CD4-positive, CD25-positive, alpha-beta regulatory T cell (primary cell): ENCODE data around the gene PNPLA7. TPM values are rescaled to one million over a fixed set of nuclear protein-coding genes. Genes with fewer than 3 reads are reported as not detected.

Experiments used
- ATAC-seq, 2 donors: fragments of 150-1000 bp; cut with Tn5 transposase; one replicate each; pipeline ENCODE4 v1.10.0; 2021; ENCODE audit warnings: low read depth in 2 of 2, moderate number of reproducible peaks in 2 of 2, moderate library complexity in 1 of 2
- DNase-seq, 3 donors: peaks; one replicate each; pipeline versions ENCODE4 v3.0.0 to v3.0.0-alpha.2; 2012 to 2022; ENCODE audit warnings: mixed read lengths in 1 of 3
- H3K27ac ChIP-seq: one replicate; pipeline ENCODE4 v1.7.0; 2013; ENCODE audit warnings: mild to moderate bottlenecking, low read length; ENCODE audit not compliant: insufficient read depth, poor library complexity, severe bottlenecking
- H3K27me3 ChIP-seq: one replicate; pipeline ENCODE4 v1.7.0; 2013; ENCODE audit warnings: low read length; ENCODE audit not compliant: control insufficient read depth, insufficient read depth
- H3K36me3 ChIP-seq: one replicate; pipeline ENCODE4 v1.7.0; 2013; ENCODE audit warnings: mild to moderate bottlenecking, low read length, moderate library complexity; ENCODE audit not compliant: control insufficient read depth, insufficient read depth
- H3K4me1 ChIP-seq: 2 replicates; pipeline ENCODE4 v1.7.0; 2013; ENCODE audit warnings: mild to moderate bottlenecking, low read length; ENCODE audit not compliant: insufficient read depth, control insufficient read depth, poor library complexity, severe bottlenecking
- H3K4me3 ChIP-seq: one replicate; pipeline ENCODE4 v1.7.0; 2013; ENCODE audit warnings: low read depth, mild to moderate bottlenecking, low read length, moderate library complexity
- H3K9me3 ChIP-seq, 2 experiments: 1 replicate in 1 of 2; 2 replicates in 1 of 2; pipeline ENCODE4 v1.7.0; 2013; ENCODE audit warnings: low read length in 2 of 2, mild to moderate bottlenecking in 1 of 2, moderate library complexity in 1 of 2; ENCODE audit not compliant: control insufficient read depth in 2 of 2
- H3K27ac Mint-ChIP-seq, 3 donors: one replicate each; pipeline ENCODE4 v1.8.0; 2020 to 2022; ENCODE audit warnings: mild to moderate bottlenecking in 3 of 3, mixed read lengths in 3 of 3, moderate library complexity in 2 of 3
- H3K27me3 Mint-ChIP-seq: one replicate; pipeline ENCODE4 v1.8.0; 2022; ENCODE audit warnings: mild to moderate bottlenecking, mixed read lengths
- H3K36me3 Mint-ChIP-seq: one replicate; pipeline ENCODE4 v1.8.0; 2020; ENCODE audit warnings: mixed read lengths
- H3K4me1 Mint-ChIP-seq, 4 donors: one replicate each; pipeline ENCODE4 v1.8.0; 2020 to 2022; ENCODE audit warnings: mixed read lengths in 4 of 4, mild to moderate bottlenecking in 1 of 4
- H3K4me3 Mint-ChIP-seq, 4 donors: one replicate each; pipeline ENCODE4 v1.8.0; 2020 to 2022; ENCODE audit warnings: mild to moderate bottlenecking in 4 of 4, mixed read lengths in 4 of 4, moderate library complexity in 3 of 4
- H3K9me3 Mint-ChIP-seq, 7 donors: one replicate each; pipeline ENCODE4 v1.8.0; 2020 to 2022; ENCODE audit warnings: mixed read lengths in 7 of 7, mild to moderate bottlenecking in 3 of 7, moderate library complexity in 2 of 7
- polyA plus RNA-seq, 4 donors: library from polyadenylated mRNA; unstranded; fragments of 300-500 nt; fragmentation: Illumina TruSeq; gene quantifications; one replicate each; pipeline ENCODE4 v1.2.3, GENCODE V29; 2021
- total RNA-seq: library from RNA; stranded (reverse); gene quantifications from one replicate; pipeline ENCODE4 v1.2.3, GENCODE V29; 2022

PNPLA7 gene
- total and polyA plus RNA-seq, 5 donors from 2014 or later = 1.4 to 12.4 (median 1.8) TPM

- peaks cover 23% of the 10 kb centered on the region for H3K36me3 ChIP-seq
- DNase-seq (peak in 1 of 3 donors; percentile 39), ATAC-seq (no peak)
- Mint-ChIP-seq H3K27ac (peak overlapping the region in 2 of 3 donors; percentile 48 to 87), H3K4me1 (peaks cover 0 to 23% (median 5%) of the 10 kb centered on the region in 4 donors), H3K9me3 (no peaks in the 10 kb centered on the region), H3K36me3 (peaks cover 12% of the 10 kb centered on the region), H3K4me3 (peak overlapping the region; percentile 86 to 93 (median 92)), H3K27me3 (no peaks in the 10 kb centered on the region)
- no peak overlapping the region for H3K27ac ChIP-seq
- H3K27me3 ChIP-seq = no peaks in the 10 kb centered on the region
- no peaks in the 10 kb centered on the region for H3K9me3 ChIP-seq
- H3K4me1 ChIP-seq = peaks cover 19% of the 10 kb centered on the region
- no peak overlapping the region for H3K4me3 ChIP-seq
Observed at GRCh38 chr9:137589441-137590122, 39.4 kb upstream of the PNPLA7 start.

GRCh38 chr9:137588891-137589290 is 38.7 kb upstream of the PNPLA7 start:
- Mint-ChIP-seq H3K27me3 (no peaks in the 10 kb centered on the region), H3K27ac (peak overlapping the region in 2 of 3 donors; percentile 63 to 69), H3K4me3 (peak overlapping the region; percentile 74 to 92 (median 89)), H3K4me1 (peaks cover 0 to 23% (median 5%) of the 10 kb centered on the region in 4 donors), H3K9me3 (no peaks in the 10 kb centered on the region), H3K36me3 (peaks cover 12% of the 10 kb centered on the region)
- peaks cover 19% of the 10 kb centered on the region for H3K4me1 ChIP-seq
- no peak for ATAC-seq
- H3K27ac ChIP-seq = no peak overlapping the region
- no peaks in the 10 kb centered on the region for H3K9me3 ChIP-seq
- no peak overlapping the region for H3K4me3 ChIP-seq
- no peaks in the 10 kb centered on the region for H3K27me3 ChIP-seq
- H3K36me3 ChIP-seq = peaks cover 23% of the 10 kb centered on the region
- DNase-seq = no peak

GRCh38 chr9:137588311-137588710 is 38.1 kb upstream of the PNPLA7 start:
- Histone ChIP-seq H3K27ac (no peak overlapping the region), H3K36me3 (peaks cover 23% of the 10 kb centered on the region), H3K4me3 (no peak overlapping the region), H3K4me1 (peaks cover 19% of the 10 kb centered on the region), H3K9me3 (no peaks in the 10 kb centered on the region), H3K27me3 (no peaks in the 10 kb centered on the region)
- H3K4me1 Mint-ChIP-seq = peaks cover 0 to 26% (median 5%) of the 10 kb centered on the region in 4 donors
- DNase-seq = no peak
- H3K27ac Mint-ChIP-seq = peak overlapping the region in 1 of 3 donors; percentile 83
- H3K4me3 Mint-ChIP-seq = peak overlapping the region; percentile 74 to 92 (median 87)
- no peaks in the 10 kb centered on the region for H3K27me3 Mint-ChIP-seq
- H3K36me3 Mint-ChIP-seq = peaks cover 12% of the 10 kb centered on the region
- H3K9me3 Mint-ChIP-seq = no peaks in the 10 kb centered on the region
- no peak for ATAC-seq

GRCh38 chr9:137586854-137587253 is 36.7 kb upstream of the PNPLA7 start:
- no peak overlapping the region for H3K27ac Mint-ChIP-seq
- H3K9me3 ChIP-seq = no peaks in the 10 kb centered on the region
- no peaks in the 10 kb centered on the region for H3K27me3 ChIP-seq
- DNase-seq (no peak), ATAC-seq (no peak)
- no peak overlapping the region for H3K4me3 ChIP-seq
- peaks cover 0 to 23% (median 5%) of the 10 kb centered on the region in 4 donors for H3K4me1 Mint-ChIP-seq
- peaks cover 12% of the 10 kb centered on the region for H3K36me3 Mint-ChIP-seq
- peaks cover 23% of the 10 kb centered on the region for H3K36me3 ChIP-seq
- H3K9me3 Mint-ChIP-seq = no peaks in the 10 kb centered on the region
- peaks cover 19% of the 10 kb centered on the region for H3K4me1 ChIP-seq
- H3K27me3 Mint-ChIP-seq = no peaks in the 10 kb centered on the region
- H3K27ac ChIP-seq = no peak overlapping the region
- H3K4me3 Mint-ChIP-seq = peak overlapping the region in 1 of 4 donors; percentile 88

GRCh38 chr9:137583957-137584356 is 33.8 kb upstream of the PNPLA7 start:
- Mint-ChIP-seq H3K4me1 (peaks cover 0 to 20% (median 2%) of the 10 kb centered on the region in 4 donors), H3K27ac (no peak overlapping the region), H3K27me3 (no peaks in the 10 kb centered on the region), H3K36me3 (peaks cover 12% of the 10 kb centered on the region), H3K4me3 (no peak overlapping the region), H3K9me3 (no peaks in the 10 kb centered on the region)
- H3K4me3 ChIP-seq = no peak overlapping the region
- peaks cover 23% of the 10 kb centered on the region for H3K36me3 ChIP-seq
- no peaks in the 10 kb centered on the region for H3K9me3 ChIP-seq
- no peak overlapping the region for H3K27ac ChIP-seq
- DNase-seq = no peak
- peaks cover 10% of the 10 kb centered on the region for H3K4me1 ChIP-seq
- no peak for ATAC-seq
- H3K27me3 ChIP-seq = no peaks in the 10 kb centered on the region

- no peak overlapping the region for H3K4me3 ChIP-seq
- Mint-ChIP-seq H3K27me3 (no peaks in the 10 kb centered on the region), H3K27ac (no peak overlapping the region), H3K9me3 (no peaks in the 10 kb centered on the region), H3K36me3 (peaks cover 12% of the 10 kb centered on the region), H3K4me3 (peak overlapping the region in 1 of 4 donors; percentile 84), H3K4me1 (peaks cover 0 to 16% (median 2%) of the 10 kb centered on the region in 4 donors)
- H3K27me3 ChIP-seq = no peaks in the 10 kb centered on the region
- no peak overlapping the region for H3K27ac ChIP-seq
- H3K36me3 ChIP-seq = peaks cover 23% of the 10 kb centered on the region
- no peak for ATAC-seq
- no peak for DNase-seq
- H3K9me3 ChIP-seq = no peaks in the 10 kb centered on the region
- peaks cover 7% of the 10 kb centered on the region for H3K4me1 ChIP-seq
Observed at GRCh38 chr9:137583347-137583746, 33.1 kb upstream of the PNPLA7 start.

- Histone ChIP-seq H3K4me1 (peaks cover 17% of the 10 kb centered on the region), H3K4me3 (no peak overlapping the region), H3K9me3 (no peaks in the 10 kb centered on the region), H3K36me3 (peaks cover 15% of the 10 kb centered on the region), H3K27ac (no peak overlapping the region), H3K27me3 (no peaks in the 10 kb centered on the region)
- Mint-ChIP-seq H3K27me3 (no peaks in the 10 kb centered on the region), H3K36me3 (peaks cover 6% of the 10 kb centered on the region), H3K4me3 (peak overlapping the region in 2 of 4 donors; percentile 84 to 92), H3K27ac (no peak overlapping the region), H3K4me1 (peaks cover 0 to 17% (median 4%) of the 10 kb centered on the region in 4 donors), H3K9me3 (no peaks in the 10 kb centered on the region)
- ATAC-seq (no peak), DNase-seq (peak in 1 of 3 donors; percentile 28)
Observed at GRCh38 chr9:137582286-137582860, 32.2 kb upstream of the PNPLA7 start.
